ENCODE data around the gene FBXL13.
"Not testable (repeated sequence)": the region's sequence is repeated elsewhere in the genome, so short reads cannot be mapped to it uniquely, and the experiment has no call there.

FBXL13 gene

GRCh38 chr7:103020876-103021275 is 53.7 kb downstream of the FBXL13 start:
- DNase-seq = not testable (repeated sequence)

- DNase-seq = not testable (repeated sequence)
Observed at GRCh38 chr7:103018295-103018694, 56.3 kb downstream of the FBXL13 start.

- DNase-seq = no peak
Observed at GRCh38 chr7:103011650-103012049, 62.9 kb downstream of the FBXL13 start.

- no peak for DNase-seq
Observed at GRCh38 chr7:103010211-103010610, 64.4 kb downstream of the FBXL13 start.

GRCh38 chr7:103009466-103010185 is 65.0 kb downstream of the FBXL13 start:
- no peak for DNase-seq

GRCh38 chr7:103003004-103003403 is 71.6 kb downstream of the FBXL13 start:
- no peak for DNase-seq

- DNase-seq = no peak
Observed at GRCh38 chr7:103001210-103001609, 73.4 kb downstream of the FBXL13 start.

- no peak for DNase-seq
Observed at GRCh38 chr7:102996957-102997356, 77.6 kb downstream of the FBXL13 start.

- DNase-seq = not testable (repeated sequence)
Observed at GRCh38 chr7:102995609-102996008, 79.0 kb downstream of the FBXL13 start.

GRCh38 chr7:102994567-102994966 is 80.0 kb downstream of the FBXL13 start:
- DNase-seq = no peak

- no peak for DNase-seq
Observed at GRCh38 chr7:102993718-102994029, 80.9 kb downstream of the FBXL13 start.

- DNase-seq = no peak
Observed at GRCh38 chr7:102992938-102993717, 81.5 kb downstream of the FBXL13 start.

- no peak for DNase-seq
Observed at GRCh38 chr7:102992509-102992937, 82.1 kb downstream of the FBXL13 start.

- no peak for DNase-seq
Observed at GRCh38 chr7:102991540-102992214, 82.9 kb downstream of the FBXL13 start.

- DNase-seq = no peak
Observed at GRCh38 chr7:102991077-102991539, 83.5 kb downstream of the FBXL13 start.

GRCh38 chr7:102990642-102991041 is 84.0 kb downstream of the FBXL13 start:
- DNase-seq = no peak

GRCh38 chr7:102988631-102989560 is 85.7 kb downstream of the FBXL13 start:
- no peak for DNase-seq

- no peak for DNase-seq
Observed at GRCh38 chr7:102988088-102988487, 86.5 kb downstream of the FBXL13 start.

- DNase-seq = no peak
Observed at GRCh38 chr7:102985176-102985783, 89.3 kb downstream of the FBXL13 start.

- DNase-seq = no peak
Observed at GRCh38 chr7:102983602-102984001, 91.0 kb downstream of the FBXL13 start.

- no peak for DNase-seq
Observed at GRCh38 chr7:102982235-102982634, 92.4 kb downstream of the FBXL13 start.

- no peak for DNase-seq
Observed at GRCh38 chr7:102981451-102981850, 93.1 kb downstream of the FBXL13 start.
